ENCODE measurements around the gene PLEKHM3. TPM values are rescaled to one million over a fixed set of nuclear protein-coding genes. Genes with fewer than 3 reads are reported as not detected.

The PLEKHM3 gene
- total RNA-seq, 1 experiment from 2014 or later = 6.5 TPM

DNA sequence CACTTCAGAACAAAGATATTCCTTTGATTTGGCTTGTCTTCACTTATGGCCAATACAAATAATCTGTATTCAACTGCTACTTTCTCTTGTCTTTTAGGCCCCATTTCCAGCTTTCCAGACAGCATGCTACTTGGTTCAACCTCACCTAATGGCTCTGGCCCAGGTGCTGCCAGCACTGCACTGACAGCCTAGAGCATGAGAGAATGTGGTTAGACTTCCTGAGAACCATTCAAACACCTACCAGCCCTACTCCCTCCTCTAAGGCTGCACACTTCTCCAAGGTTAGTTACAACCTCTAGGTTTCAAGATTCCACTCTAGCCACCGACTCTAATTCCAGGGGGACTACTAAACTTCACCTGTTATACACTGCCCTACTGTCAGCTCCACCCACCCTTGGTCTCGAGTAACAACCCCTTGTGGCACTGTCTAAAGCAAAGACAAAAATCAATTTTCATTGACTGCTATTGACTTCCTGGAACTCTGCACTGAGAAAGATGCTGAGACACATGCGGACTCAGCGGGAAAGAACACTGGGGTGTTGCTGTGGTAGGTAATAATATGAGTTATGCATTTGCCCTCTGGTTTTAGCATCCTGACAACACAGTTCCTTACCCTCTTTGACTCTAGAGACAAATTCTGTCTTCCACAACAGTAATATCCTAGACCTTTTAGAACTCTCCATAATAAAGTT is 38.2 kb downstream of the PLEKHM3 start:
- no peak overlapping the region for H3K4me3 ChIP-seq (ENCODE audit: low read depth, low read length, poor library complexity, severe bottlenecking)
- no peaks in the 10 kb centered on the region for H3K9me3 ChIP-seq (ENCODE audit: low read depth, low read length, poor library complexity, severe bottlenecking)
- no peaks in the 10 kb centered on the region for H3K27me3 ChIP-seq (replicated peaks; ENCODE audit: insufficient read depth, low read depth, low read length, poor library complexity)
- intact Hi-C loops (cut with micrococcal nuclease; ENCODE audit: unreplicated experiment) = no loop called here
- H3K4me1 ChIP-seq (ENCODE audit: insufficient read depth, low read length, poor library complexity, severe bottlenecking) = no peaks in the 10 kb centered on the region
- no peaks in the 10 kb centered on the region for H3K36me3 ChIP-seq (ENCODE audit: insufficient read depth, low read length, poor library complexity, severe bottlenecking)
- no peak for DNase-seq (ENCODE audit: low spot score)
- CTCF ChIA-PET = no interaction called here
- POLR2A ChIA-PET (ENCODE audit: low non-redundant PET) = interaction anchor here (0.6 kb wide), 1 partner anchor 255 kb away, joined by 4 read pairs; no protein-coding TSS in a partner anchor
- H3K27ac ChIP-seq (ENCODE audit: low read depth, low read length, poor library complexity, severe bottlenecking) = no peak overlapping the region
- BruUV-seq (replicated peaks) = no TSS peak
- TF ChIP-seq, protein P1, sequence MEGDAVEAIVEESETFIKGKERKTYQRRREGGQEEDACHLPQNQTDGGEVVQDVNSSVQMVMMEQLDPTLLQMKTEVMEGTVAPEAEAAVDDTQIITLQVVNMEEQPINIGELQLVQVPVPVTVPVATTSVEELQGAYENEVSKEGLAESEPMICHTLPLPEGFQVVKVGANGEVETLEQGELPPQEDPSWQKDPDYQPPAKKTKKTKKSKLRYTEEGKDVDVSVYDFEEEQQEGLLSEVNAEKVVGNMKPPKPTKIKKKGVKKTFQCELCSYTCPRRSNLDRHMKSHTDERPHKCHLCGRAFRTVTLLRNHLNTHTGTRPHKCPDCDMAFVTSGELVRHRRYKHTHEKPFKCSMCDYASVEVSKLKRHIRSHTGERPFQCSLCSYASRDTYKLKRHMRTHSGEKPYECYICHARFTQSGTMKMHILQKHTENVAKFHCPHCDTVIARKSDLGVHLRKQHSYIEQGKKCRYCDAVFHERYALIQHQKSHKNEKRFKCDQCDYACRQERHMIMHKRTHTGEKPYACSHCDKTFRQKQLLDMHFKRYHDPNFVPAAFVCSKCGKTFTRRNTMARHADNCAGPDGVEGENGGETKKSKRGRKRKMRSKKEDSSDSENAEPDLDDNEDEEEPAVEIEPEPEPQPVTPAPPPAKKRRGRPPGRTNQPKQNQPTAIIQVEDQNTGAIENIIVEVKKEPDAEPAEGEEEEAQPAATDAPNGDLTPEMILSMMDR (conservative IDR thresholded peaks at IDR 0.05; ENCODE audit: low read depth, low read length) = no peak
- no peak for TF ChIP-seq EZH2 (IDR thresholded peaks at IDR 0.05; ENCODE audit: borderline replicate concordance, low read depth, low read length, poor library complexity, severe bottlenecking)

DNA sequence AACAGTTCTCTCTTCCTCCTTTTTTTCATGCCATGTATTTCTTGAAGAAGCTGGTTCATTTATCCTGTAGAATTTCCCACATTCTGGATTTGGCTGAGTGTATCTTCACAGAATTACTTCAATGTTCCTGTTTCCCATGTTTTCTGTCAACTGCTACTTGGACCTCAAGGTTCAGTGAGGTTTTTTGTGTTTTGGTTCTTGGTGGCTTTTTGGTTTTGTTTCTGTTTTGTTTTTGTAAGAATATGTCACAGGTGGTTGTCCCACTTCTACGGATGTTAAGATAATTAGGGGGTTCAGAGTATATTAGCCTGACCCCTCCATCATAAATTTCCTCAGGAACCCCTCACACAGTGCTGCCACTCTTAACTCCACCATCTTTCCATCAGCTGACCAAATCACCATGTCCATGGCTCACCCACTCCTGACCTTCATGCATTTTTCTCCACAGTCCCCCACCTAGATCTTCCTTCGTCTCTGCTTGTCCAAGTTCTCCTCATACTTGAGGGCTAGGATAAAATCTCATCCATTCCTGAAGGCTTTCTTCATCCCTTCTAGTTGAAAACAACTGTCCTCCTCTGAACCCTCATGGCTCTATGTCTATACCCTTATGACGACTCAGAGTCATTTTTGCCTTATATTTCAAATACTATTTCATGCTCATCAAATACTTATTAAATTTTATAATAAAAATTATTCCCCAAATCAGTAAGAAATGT is 40.4 kb downstream of the PLEKHM3 start:
- Histone ChIP-seq H3K27me3 (replicated peaks; ENCODE audit: insufficient read depth, low read depth, low read length, poor library complexity) (no peaks in the 10 kb centered on the region), H3K9me3 (ENCODE audit: low read depth, low read length, poor library complexity, severe bottlenecking) (no peaks in the 10 kb centered on the region), H3K4me3 (ENCODE audit: low read depth, low read length, poor library complexity, severe bottlenecking) (no peak overlapping the region), H3K4me1 (ENCODE audit: insufficient read depth, low read length, poor library complexity, severe bottlenecking) (no peaks in the 10 kb centered on the region), H3K27ac (ENCODE audit: low read depth, low read length, poor library complexity, severe bottlenecking) (no peak overlapping the region), H3K36me3 (ENCODE audit: insufficient read depth, low read length, poor library complexity, severe bottlenecking) (no peaks in the 10 kb centered on the region)
- ChIA-PET POLR2A (ENCODE audit: low non-redundant PET) (no interaction called here), CTCF (no interaction called here)
- TF ChIP-seq, protein P1 (conservative IDR thresholded peaks at IDR 0.05; ENCODE audit: low read depth, low read length) = no peak
- no peak for TF ChIP-seq EZH2 (IDR thresholded peaks at IDR 0.05; ENCODE audit: borderline replicate concordance, low read depth, low read length, poor library complexity, severe bottlenecking)
- intact Hi-C loops (cut with micrococcal nuclease; ENCODE audit: unreplicated experiment) = no loop called here
- no peak for DNase-seq (ENCODE audit: low spot score)
- BruUV-seq (replicated peaks) = no TSS peak

DNA sequence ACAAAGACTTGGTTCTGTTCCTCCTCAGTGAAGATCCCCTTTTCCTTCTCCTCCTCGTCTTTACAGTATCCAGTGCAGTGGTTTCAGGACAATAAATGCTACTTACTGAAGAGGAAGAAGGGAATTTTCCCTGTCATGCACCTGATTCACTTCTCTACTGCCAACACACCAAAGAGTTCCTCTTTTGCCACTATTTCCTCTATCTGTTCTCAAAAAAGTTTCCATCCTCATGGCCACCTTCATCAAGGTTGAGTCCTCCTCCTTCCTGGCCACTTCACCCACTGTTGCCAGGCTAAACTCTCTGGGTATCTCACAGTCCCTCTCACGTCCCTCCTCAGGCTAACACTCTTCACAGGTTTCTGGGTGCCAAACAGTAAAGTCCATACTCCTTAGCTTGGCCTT is 41.7 kb downstream of the PLEKHM3 start:
- no peak for DNase-seq (ENCODE audit: low spot score)
- Histone ChIP-seq H3K9me3 (ENCODE audit: low read depth, low read length, poor library complexity, severe bottlenecking) (no peaks in the 10 kb centered on the region), H3K4me3 (ENCODE audit: low read depth, low read length, poor library complexity, severe bottlenecking) (no peak overlapping the region), H3K27me3 (replicated peaks; ENCODE audit: insufficient read depth, low read depth, low read length, poor library complexity) (no peaks in the 10 kb centered on the region), H3K4me1 (ENCODE audit: insufficient read depth, low read length, poor library complexity, severe bottlenecking) (no peaks in the 10 kb centered on the region), H3K36me3 (ENCODE audit: insufficient read depth, low read length, poor library complexity, severe bottlenecking) (no peaks in the 10 kb centered on the region), H3K27ac (ENCODE audit: low read depth, low read length, poor library complexity, severe bottlenecking) (no peak overlapping the region)
- TF ChIP-seq, protein P1 (conservative IDR thresholded peaks at IDR 0.05; ENCODE audit: low read depth, low read length) = no peak
- no peak for TF ChIP-seq EZH2 (IDR thresholded peaks at IDR 0.05; ENCODE audit: borderline replicate concordance, low read depth, low read length, poor library complexity, severe bottlenecking)
- intact Hi-C loops (cut with micrococcal nuclease; ENCODE audit: unreplicated experiment) = no loop called here
- CTCF ChIA-PET = no interaction called here
- POLR2A ChIA-PET (ENCODE audit: low non-redundant PET) = no interaction called here
- no TSS peak for BruUV-seq (replicated peaks)

Measured in A673 (cell line).